Measurements from ENCODE around the gene CD101.

Gene CD101

DNA sequence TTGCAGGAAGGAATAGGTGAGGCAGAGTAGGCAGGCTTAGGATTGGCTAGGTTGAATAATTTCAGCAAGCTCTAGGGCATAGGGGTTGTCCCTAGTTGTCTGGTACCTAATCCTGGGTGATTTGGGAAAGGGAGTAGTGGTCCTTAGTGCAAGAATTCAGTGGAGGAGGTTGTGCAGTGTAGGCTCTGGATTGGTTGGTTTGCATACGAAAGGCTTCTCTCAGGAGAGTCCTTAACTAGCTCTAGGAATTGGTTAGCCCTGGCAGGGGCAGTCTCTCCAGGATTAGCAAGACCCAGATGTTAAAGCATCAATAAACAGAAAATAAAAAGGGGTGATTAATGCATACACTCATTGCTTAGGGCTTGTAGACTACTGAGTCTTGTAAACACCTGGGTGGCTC lies 9.6 kb upstream of the CD101 start:
- H3K9me3 ChIP-seq (ENCODE audit: insufficient read depth, low read length) = 0 out of 2 replicates have a peak, but pooled peaks cover 8% of the 10 kb centered on the region
- DNase-seq (ENCODE audit: low read depth, low spot score) = no peak
- H3K36me3 ChIP-seq (ENCODE audit: insufficient read depth, insufficient read length, low read length) = peaks cover 31% of the 10 kb centered on the region
- H3K9ac ChIP-seq (ENCODE audit: insufficient read length, low read depth) = no peak overlapping the region
- TF ChIP-seq SUZ12 (IDR thresholded peaks at IDR 0.05; ENCODE audit: extremely low read depth, insufficient read depth, insufficient read length) = no peak
- TF ChIP-seq YY1 (IDR thresholded peaks at IDR 0.05; ENCODE audit: insufficient read depth, insufficient read length) = no peak
- no peak for TF ChIP-seq ZNF274 (IDR thresholded peaks at IDR 0.05; ENCODE audit: low read depth, low read length)
- no peak overlapping the region for H3K4me3 ChIP-seq (ENCODE audit: insufficient read length, low read depth)
- H3K4me1 ChIP-seq (ENCODE audit: insufficient read depth, insufficient read length) = no peaks in the 10 kb centered on the region
- H3K27me3 ChIP-seq (ENCODE audit: insufficient read depth, insufficient read length) = no peaks in the 10 kb centered on the region

DNA sequence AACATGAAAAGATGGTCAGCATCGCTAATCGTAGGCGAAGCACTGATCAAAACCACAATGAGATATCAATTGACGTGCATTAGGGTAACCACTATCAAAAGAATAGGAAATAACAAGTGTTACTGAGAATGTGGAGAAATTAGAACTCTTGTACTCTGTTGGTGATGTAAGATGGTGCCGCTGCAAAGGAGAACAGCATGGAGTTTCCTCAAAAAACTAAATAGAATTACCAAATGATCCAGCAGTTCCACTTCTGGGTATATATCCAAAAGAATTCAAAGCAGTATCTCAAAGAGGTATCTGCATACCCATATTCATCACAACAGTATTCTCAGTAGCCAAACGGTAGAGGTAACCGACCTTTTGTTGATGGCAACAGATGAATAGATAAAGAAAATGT lies 8.3 kb upstream of the CD101 start:
- no peak for DNase-seq (ENCODE audit: low read depth, low spot score)
- no peak overlapping the region for H3K9ac ChIP-seq (ENCODE audit: insufficient read length, low read depth)
- no peaks in the 10 kb centered on the region for H3K27me3 ChIP-seq (ENCODE audit: insufficient read depth, insufficient read length)
- H3K4me3 ChIP-seq (ENCODE audit: insufficient read length, low read depth) = no peak overlapping the region
- no peaks in the 10 kb centered on the region for H3K4me1 ChIP-seq (ENCODE audit: insufficient read depth, insufficient read length)
- TF ChIP-seq YY1 (IDR thresholded peaks at IDR 0.05; ENCODE audit: insufficient read depth, insufficient read length) (no peak), SUZ12 (IDR thresholded peaks at IDR 0.05; ENCODE audit: extremely low read depth, insufficient read depth, insufficient read length) (no peak), ZNF274 (IDR thresholded peaks at IDR 0.05; ENCODE audit: low read depth, low read length) (no peak)
- H3K36me3 ChIP-seq (ENCODE audit: insufficient read depth, insufficient read length, low read length) = peaks cover 26% of the 10 kb centered on the region
- 0 out of 2 replicates have a peak, but pooled peaks cover 8% of the 10 kb centered on the region for H3K9me3 ChIP-seq (ENCODE audit: insufficient read depth, low read length)

DNA sequence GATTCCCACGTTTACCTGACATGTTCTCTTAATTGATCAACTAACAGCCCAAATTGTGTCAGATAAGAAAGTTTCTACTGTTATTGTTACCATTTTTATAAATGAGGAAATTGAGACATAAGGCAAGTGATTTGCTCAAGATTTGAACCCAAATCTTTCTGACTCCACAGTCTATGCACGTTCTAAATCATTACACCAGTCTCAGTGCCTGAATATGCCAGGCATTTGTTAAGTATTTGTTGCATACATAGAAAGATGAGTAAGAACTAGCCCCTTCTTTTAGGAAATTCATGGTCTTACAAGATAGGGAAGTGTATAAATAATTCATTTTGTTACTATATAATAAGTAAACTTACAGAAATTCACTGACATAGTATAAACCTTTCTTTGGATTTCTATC lies 7.1 kb upstream of the CD101 start:
- Histone ChIP-seq H3K4me1 (ENCODE audit: insufficient read depth, insufficient read length) (no peaks in the 10 kb centered on the region), H3K4me3 (ENCODE audit: insufficient read length, low read depth) (no peak overlapping the region), H3K27me3 (ENCODE audit: insufficient read depth, insufficient read length) (no peaks in the 10 kb centered on the region), H3K9ac (ENCODE audit: insufficient read length, low read depth) (no peak overlapping the region), H3K9me3 (ENCODE audit: insufficient read depth, low read length) (0 out of 2 replicates have a peak, but pooled peaks cover 8% of the 10 kb centered on the region), H3K36me3 (ENCODE audit: insufficient read depth, insufficient read length, low read length) (peaks cover 21% of the 10 kb centered on the region)
- TF ChIP-seq SUZ12 (IDR thresholded peaks at IDR 0.05; ENCODE audit: extremely low read depth, insufficient read depth, insufficient read length) (no peak), YY1 (IDR thresholded peaks at IDR 0.05; ENCODE audit: insufficient read depth, insufficient read length) (no peak)
- DNase-seq (ENCODE audit: low read depth, low spot score) = no peak

DNA sequence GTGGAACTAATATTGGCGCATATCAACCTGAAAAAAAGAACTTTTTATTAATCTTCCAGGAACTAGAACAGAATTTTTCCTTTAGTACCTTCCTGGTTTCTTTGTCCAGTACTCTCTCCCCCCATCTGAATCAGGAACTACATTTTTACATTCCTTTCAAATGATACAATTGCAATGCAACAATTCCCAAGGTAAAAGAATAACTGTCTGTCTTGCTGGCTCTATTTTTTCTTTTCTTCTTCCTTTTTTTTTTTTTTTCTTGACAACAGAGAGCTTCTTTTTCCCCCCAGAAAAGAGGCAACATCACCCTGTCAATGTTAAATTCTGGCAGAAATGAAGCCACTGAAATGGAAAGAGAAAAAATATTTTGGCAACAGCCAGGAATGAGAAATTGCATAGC lies 4.5 kb upstream of the CD101 start:
- DNase-seq (ENCODE audit: low read depth, low spot score) = no peak
- 0 out of 2 replicates have a peak, but pooled peaks cover 6% of the 10 kb centered on the region for H3K9me3 ChIP-seq (ENCODE audit: insufficient read depth, low read length)
- TF ChIP-seq ZNF274 (IDR thresholded peaks at IDR 0.05; ENCODE audit: low read depth, low read length) = no peak
- TF ChIP-seq YY1 (IDR thresholded peaks at IDR 0.05; ENCODE audit: insufficient read depth, insufficient read length) = no peak
- no peak for TF ChIP-seq SUZ12 (IDR thresholded peaks at IDR 0.05; ENCODE audit: extremely low read depth, insufficient read depth, insufficient read length)

DNA sequence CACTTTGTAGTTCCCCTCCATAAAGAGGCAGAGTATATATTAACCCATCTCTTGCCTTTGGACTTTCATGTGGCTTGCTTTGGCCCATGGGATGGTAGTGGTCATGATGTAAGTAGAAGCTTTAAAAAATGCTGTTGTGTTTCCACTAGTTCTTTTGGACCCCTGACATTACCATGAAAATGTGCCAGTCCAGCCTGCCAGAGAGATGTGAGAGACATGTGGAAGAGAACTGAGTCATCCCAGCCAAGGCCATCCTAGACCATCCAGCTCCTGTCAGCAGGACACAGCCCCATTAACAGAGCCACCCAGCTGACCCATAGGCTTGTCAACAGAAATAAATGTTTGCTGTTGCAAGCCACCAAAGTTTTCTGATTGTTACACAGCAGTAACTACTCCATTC lies 3.9 kb upstream of the CD101 start:
- no peak for TF ChIP-seq YY1 (IDR thresholded peaks at IDR 0.05; ENCODE audit: insufficient read depth, insufficient read length)
- no peak overlapping the region for H3K9ac ChIP-seq (ENCODE audit: insufficient read length, low read depth)
- H3K9me3 ChIP-seq (ENCODE audit: insufficient read depth, low read length) = 0 out of 2 replicates have a peak, but pooled peaks cover under 1% of the 10 kb centered on the region
- no peaks in the 10 kb centered on the region for H3K27me3 ChIP-seq (ENCODE audit: insufficient read depth, insufficient read length)
- DNase-seq (ENCODE audit: low read depth, low spot score) = no peak
- H3K4me1 ChIP-seq (ENCODE audit: insufficient read depth, insufficient read length) = no peaks in the 10 kb centered on the region
- H3K36me3 ChIP-seq (ENCODE audit: insufficient read depth, insufficient read length, low read length) = no peaks in the 10 kb centered on the region
- no peak overlapping the region for H3K4me3 ChIP-seq (ENCODE audit: insufficient read length, low read depth)

More for the DNA sequence above, 4.5 kb upstream of the CD101 start:
- H3K9ac ChIP-seq (ENCODE audit: insufficient read length, low read depth) = no peak overlapping the region
- H3K4me3 ChIP-seq (ENCODE audit: insufficient read length, low read depth) = no peak overlapping the region
- no peaks in the 10 kb centered on the region for H3K36me3 ChIP-seq (ENCODE audit: insufficient read depth, insufficient read length, low read length)
- no peaks in the 10 kb centered on the region for H3K27me3 ChIP-seq (ENCODE audit: insufficient read depth, insufficient read length)
- no peaks in the 10 kb centered on the region for H3K4me1 ChIP-seq (ENCODE audit: insufficient read depth, insufficient read length)

DNA sequence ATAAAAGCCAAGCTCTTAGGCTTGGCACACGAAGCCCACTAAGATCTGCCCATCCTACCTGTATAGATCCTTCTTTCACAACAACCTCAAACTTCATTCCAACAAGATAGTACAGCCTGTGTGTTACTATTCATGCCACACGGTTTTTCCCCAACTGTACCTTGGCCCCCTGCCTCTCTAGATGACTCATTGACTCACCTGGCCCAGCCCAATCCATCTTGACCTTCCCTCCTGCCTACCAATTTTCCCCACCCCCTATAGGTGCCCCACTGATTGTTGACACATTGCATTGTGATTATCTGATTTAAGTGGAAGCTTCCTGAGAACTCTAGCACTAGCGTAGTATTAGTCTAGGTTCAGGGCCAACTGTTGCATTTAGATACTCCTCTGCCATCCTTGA lies 2.0 kb upstream of the CD101 start:
- Histone ChIP-seq H3K4me1 (ENCODE audit: insufficient read depth, insufficient read length) (no peaks in the 10 kb centered on the region), H3K9ac (ENCODE audit: insufficient read length, low read depth) (no peak overlapping the region), H3K27me3 (ENCODE audit: insufficient read depth, insufficient read length) (no peaks in the 10 kb centered on the region), H3K9me3 (ENCODE audit: insufficient read depth, low read length) (no peaks in the 10 kb centered on the region), H3K4me3 (ENCODE audit: insufficient read length, low read depth) (no peak overlapping the region), H3K36me3 (ENCODE audit: insufficient read depth, insufficient read length, low read length) (no peaks in the 10 kb centered on the region)
- DNase-seq (ENCODE audit: low read depth, low spot score) = no peak
- no peak for TF ChIP-seq SUZ12 (IDR thresholded peaks at IDR 0.05; ENCODE audit: extremely low read depth, insufficient read depth, insufficient read length)
- no peak for TF ChIP-seq YY1 (IDR thresholded peaks at IDR 0.05; ENCODE audit: insufficient read depth, insufficient read length)
- no peak for TF ChIP-seq ZNF274 (IDR thresholded peaks at IDR 0.05; ENCODE audit: low read depth, low read length)

DNA sequence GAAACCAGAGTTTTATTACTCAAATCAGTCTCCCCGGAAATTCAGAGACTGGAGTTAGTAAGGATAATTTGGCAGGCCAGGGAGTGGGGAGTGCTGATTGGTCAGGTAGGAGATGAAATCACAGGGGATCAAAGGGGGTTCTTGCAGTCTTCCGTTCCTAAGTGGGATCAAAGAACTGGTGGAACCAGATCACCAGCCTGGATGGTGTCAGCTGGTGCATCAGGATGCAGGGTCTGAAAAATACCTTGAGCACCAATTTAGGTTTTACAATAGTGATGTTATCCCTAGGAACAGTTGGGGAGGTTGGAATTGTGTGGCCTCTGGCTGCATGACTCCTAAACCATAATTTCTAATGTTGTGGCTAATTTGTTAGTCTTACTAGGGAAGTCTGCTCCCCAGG lies 1.4 kb upstream of the CD101 start:
- TF ChIP-seq SUZ12 (IDR thresholded peaks at IDR 0.05; ENCODE audit: extremely low read depth, insufficient read depth, insufficient read length) (no peak), ZNF274 (IDR thresholded peaks at IDR 0.05; ENCODE audit: low read depth, low read length) (no peak), YY1 (IDR thresholded peaks at IDR 0.05; ENCODE audit: insufficient read depth, insufficient read length) (no peak)
- H3K9me3 ChIP-seq (ENCODE audit: insufficient read depth, low read length) = no peaks in the 10 kb centered on the region
- H3K9ac ChIP-seq (ENCODE audit: insufficient read length, low read depth) = no peak overlapping the region
- H3K27me3 ChIP-seq (ENCODE audit: insufficient read depth, insufficient read length) = no peaks in the 10 kb centered on the region
- H3K36me3 ChIP-seq (ENCODE audit: insufficient read depth, insufficient read length, low read length) = no peaks in the 10 kb centered on the region
- no peaks in the 10 kb centered on the region for H3K4me1 ChIP-seq (ENCODE audit: insufficient read depth, insufficient read length)
- H3K4me3 ChIP-seq (ENCODE audit: insufficient read length, low read depth) = no peak overlapping the region
- no peak for DNase-seq (ENCODE audit: low read depth, low spot score)
